Kidney tubule cell (primary cell): ENCODE results near the gene MEIS1.
"Not testable (repeated sequence)": the region's sequence is repeated elsewhere in the genome, so short reads cannot be mapped to it uniquely, and the experiment has no call there.

Experiments used
- DNase-seq: peaks from one replicate; pipeline ENCODE4 v3.0.0-alpha.2; 2018; ENCODE audit warnings: low spot score

Gene MEIS1

GRCh38 chr2:66467718-66468117, 32.8 kb downstream of the MEIS1 start:
- no peak for DNase-seq

- DNase-seq = no peak
These were observed 34.4 kb downstream of the MEIS1 start for GRCh38 chr2:66469214-66469902.

- DNase-seq = peak; percentile 13
These were observed 35.3 kb downstream of the MEIS1 start for GRCh38 chr2:66470199-66470598.

GRCh38 chr2:66472225-66472843, 37.4 kb downstream of the MEIS1 start:
- DNase-seq = no peak

- peak; percentile 38 for DNase-seq
These were observed 42.4 kb downstream of the MEIS1 start for GRCh38 chr2:66477135-66477842.

- DNase-seq = no peak
These were observed 43.4 kb downstream of the MEIS1 start for GRCh38 chr2:66478299-66478698.

GRCh38 chr2:66478731-66479316, 43.9 kb downstream of the MEIS1 start:
- no peak for DNase-seq

- DNase-seq = peak; percentile 17
These were observed 46.2 kb downstream of the MEIS1 start for GRCh38 chr2:66481100-66481549.

GRCh38 chr2:66485252-66485651, 50.3 kb downstream of the MEIS1 start:
- DNase-seq = not testable (repeated sequence)

GRCh38 chr2:66488946-66489345, 54.0 kb downstream of the MEIS1 start:
- no peak for DNase-seq

- no peak for DNase-seq
These were observed 54.5 kb downstream of the MEIS1 start for GRCh38 chr2:66489436-66489835.

- DNase-seq = no peak
These were observed 55.7 kb downstream of the MEIS1 start for GRCh38 chr2:66490588-66491001.

GRCh38 chr2:66494708-66495107, 59.8 kb downstream of the MEIS1 start:
- DNase-seq = peak; percentile 82

- DNase-seq = peak; percentile 88
These were observed 61.1 kb downstream of the MEIS1 start for GRCh38 chr2:66495788-66496640.

- DNase-seq = no peak
These were observed 61.9 kb downstream of the MEIS1 start for GRCh38 chr2:66496670-66497420.

GRCh38 chr2:66497431-66498288, 62.7 kb downstream of the MEIS1 start:
- no peak for DNase-seq

- no peak for DNase-seq
These were observed 63.5 kb downstream of the MEIS1 start for GRCh38 chr2:66498289-66498975.

- DNase-seq = no peak
These were observed 66.3 kb downstream of the MEIS1 start for GRCh38 chr2:66501267-66501666.

GRCh38 chr2:66506265-66506664, 71.3 kb downstream of the MEIS1 start:
- no peak for DNase-seq
